Forelimb muscle (tissue), 1 donor: ENCODE results near the gene KLHL10. TPM values are rescaled to one million over a fixed set of nuclear protein-coding genes. Genes with fewer than 3 reads are reported as not detected.

ENCODE experiments used
- DNase-seq: peaks from one replicate; pipeline ENCODE4 v3.0.0-alpha.2; 2013; ENCODE audit warnings: low read depth
- polyA plus RNA-seq: library from polyadenylated mRNA; unstranded; fragments of 120-200 nt; gene quantifications from one replicate; pipeline ENCODE4 v1.2.1, GENCODE V29; 2013; ENCODE audit not compliant: insufficient read length

Gene KLHL10
- polyA plus RNA-seq, 1 donor: 0.18 TPM

DNA sequence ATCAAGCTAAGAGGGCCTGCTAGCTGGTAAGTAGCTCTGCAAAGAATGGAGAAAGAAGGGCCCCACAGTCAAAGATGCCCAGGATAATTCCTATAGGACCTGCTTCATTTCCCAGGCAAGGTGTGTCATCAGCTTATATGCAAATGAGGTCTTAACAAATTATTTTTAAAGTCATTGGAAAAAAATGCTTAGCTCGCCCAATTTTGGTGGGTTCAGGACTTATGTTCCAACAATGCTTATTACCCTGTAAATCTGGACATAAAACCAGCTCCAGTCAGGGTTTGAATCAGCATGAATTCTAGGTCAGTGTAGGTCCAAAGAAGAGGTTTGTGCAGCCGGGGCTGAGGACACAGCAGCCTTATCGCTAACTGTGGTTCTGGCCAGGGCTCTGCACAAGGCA is 55.8 kb downstream of the KLHL10 start:
- DNase-seq: no peak

DNA sequence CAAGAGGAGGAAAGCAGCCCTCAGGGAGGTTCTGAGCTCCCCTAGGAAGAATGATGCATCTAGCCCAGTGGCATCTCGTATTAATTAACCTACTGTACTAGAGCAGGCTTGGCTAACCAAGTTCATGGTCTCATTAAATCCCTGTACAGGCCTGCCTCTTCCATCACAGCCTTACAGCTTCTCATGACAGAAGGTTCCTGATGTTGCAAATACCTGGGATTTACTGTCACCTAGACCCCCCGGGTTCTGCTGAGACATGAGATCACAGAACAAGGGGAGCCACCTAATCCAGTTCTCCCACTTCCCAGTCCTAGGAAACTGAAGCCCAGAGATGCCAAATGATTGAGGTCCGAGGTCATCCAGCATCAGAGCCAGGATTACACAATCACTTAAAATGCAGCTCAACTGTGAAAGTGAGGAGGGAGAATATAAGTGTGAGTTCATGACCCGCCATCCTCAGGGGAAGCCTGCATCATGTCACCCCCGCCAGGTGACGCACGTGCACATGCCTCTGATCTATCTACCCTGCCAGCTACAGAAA is 57.2 kb downstream of the KLHL10 start:
- no peak for DNase-seq

DNA sequence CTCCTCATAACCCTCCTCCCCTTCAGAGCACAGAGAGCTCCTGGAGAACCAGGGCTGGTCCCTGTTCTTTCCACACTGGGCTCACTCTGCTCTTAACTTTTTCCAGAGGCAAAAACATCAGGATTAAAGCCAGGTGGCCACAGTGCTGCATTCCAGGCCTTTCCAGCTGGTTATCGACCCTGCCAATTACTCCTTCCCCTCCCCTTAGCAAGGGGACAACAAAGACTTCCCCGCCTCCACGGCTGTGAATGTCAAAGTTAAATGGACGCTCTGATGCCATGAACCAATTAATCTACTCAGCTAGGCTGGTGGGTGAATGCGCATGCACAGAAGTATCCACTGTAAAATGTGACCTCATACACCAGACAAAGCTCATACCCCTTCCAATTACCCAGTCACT is 58.0 kb downstream of the KLHL10 start:
- DNase-seq: no peak

DNA sequence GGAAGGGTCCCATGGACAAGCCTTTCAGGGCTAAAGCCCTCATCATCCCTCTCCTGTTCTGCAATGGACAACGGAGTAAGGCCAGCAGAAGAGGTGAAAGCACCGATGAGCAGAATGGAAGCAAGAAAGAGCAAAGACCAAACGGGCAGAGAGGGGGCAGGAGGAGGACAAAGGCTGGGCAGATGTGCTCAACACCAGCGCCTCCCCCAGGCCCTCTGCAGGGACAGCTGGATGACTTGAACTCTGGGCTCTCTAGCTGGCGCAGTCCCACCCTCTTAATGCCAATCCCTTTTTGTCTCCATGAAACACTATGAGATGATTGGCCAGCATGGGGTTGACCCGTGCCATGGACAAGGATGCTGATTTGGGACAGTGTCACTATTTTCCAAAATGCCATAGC is 59.1 kb downstream of the KLHL10 start:
- DNase-seq: no peak

Other genes with a start within 250 kb of the KLHL10 start
- gene KRT16, start 225.1 kb upstream of the KLHL10 start, polyA plus RNA-seq: not detected
- gene KRT17, start 213.2 kb upstream of the KLHL10 start, polyA plus RNA-seq: 0.71 TPM
- gene EIF1, start 148.9 kb upstream of the KLHL10 start, polyA plus RNA-seq: 784 TPM
- not detected for gene GAST, start 125.5 kb upstream of the KLHL10 start, polyA plus RNA-seq
- gene HAP1, start 103.2 kb upstream of the KLHL10 start, polyA plus RNA-seq: 0.04 TPM
- 31.0 TPM for gene JUP, start 51.1 kb upstream of the KLHL10 start, polyA plus RNA-seq
- 39.5 TPM for gene P3H4, start 25.9 kb upstream of the KLHL10 start, polyA plus RNA-seq
- gene FKBP10, start 24.8 kb upstream of the KLHL10 start, polyA plus RNA-seq: 114 TPM
- 34.6 TPM for gene NT5C3B, start 1.6 kb upstream of the KLHL10 start, polyA plus RNA-seq
- gene KLHL11, start 27.6 kb downstream of the KLHL10 start, polyA plus RNA-seq: 4.9 TPM
- 44.4 TPM for gene ACLY, start 81.1 kb downstream of the KLHL10 start, polyA plus RNA-seq
- gene ODAD4, start 92.8 kb downstream of the KLHL10 start, polyA plus RNA-seq: 0.80 TPM
- gene CNP, start 129.0 kb downstream of the KLHL10 start, polyA plus RNA-seq: 40.1 TPM
- 97.2 TPM for gene DNAJC7, start 179.6 kb downstream of the KLHL10 start, polyA plus RNA-seq
- gene NKIRAS2, start 182.3 kb downstream of the KLHL10 start, polyA plus RNA-seq: 47.9 TPM
- gene C17orf113, start 212.8 kb downstream of the KLHL10 start, polyA plus RNA-seq: 1.2 TPM